ENCODE results near the gene PLCZ1. TPM values are rescaled to one million over a fixed set of nuclear protein-coding genes. Genes with fewer than 3 reads are reported as not detected.

PLCZ1 gene
- total RNA-seq, 3 donors from 2014 or later, result not detected

- TF ChIP-seq POLR2AphosphoS5 (IDR thresholded peaks at IDR 0.05) (no peak), POLR2A (IDR thresholded peaks at IDR 0.05) (no peak), CTCF (IDR thresholded peaks at IDR 0.05) (no peak)
- intact Hi-C loops (cut with DNase I; ENCODE audit: low total_unique reads), result no loop called here
- H3K27ac ChIP-seq, result no peak overlapping the region
Observed at GRCh38 chr12:18753481-18754123, 15.8 kb upstream of the PLCZ1 start.

GRCh38 chr12:18752947-18753346 is 15.1 kb upstream of the PLCZ1 start:
- Histone ChIP-seq H3K4me3 (no peak overlapping the region), H3K36me3 (no peaks in the 10 kb centered on the region), H3K9me3 (no peaks in the 10 kb centered on the region), H3K4me1 (no peaks in the 10 kb centered on the region), H3K27ac (no peak overlapping the region), H3K27me3 (no peaks in the 10 kb centered on the region)
- no peak for DNase-seq (ENCODE audit: low spot score in 2 of 2)
- intact Hi-C loops (cut with DNase I; ENCODE audit: low total_unique reads), result no loop called here
- no peak for TF ChIP-seq POLR2AphosphoS5 (IDR thresholded peaks at IDR 0.05)
- TF ChIP-seq POLR2A (IDR thresholded peaks at IDR 0.05), result no peak
- no peak for TF ChIP-seq CTCF (IDR thresholded peaks at IDR 0.05)

More at GRCh38 chr12:18753481-18754123, 15.8 kb upstream of the PLCZ1 start:
- no peak for DNase-seq (ENCODE audit: low spot score in 2 of 2)
- Histone ChIP-seq H3K9me3 (no peaks in the 10 kb centered on the region), H3K36me3 (no peaks in the 10 kb centered on the region), H3K27me3 (no peaks in the 10 kb centered on the region), H3K4me3 (no peak overlapping the region), H3K4me1 (no peaks in the 10 kb centered on the region)

GRCh38 chr12:18752280-18752920 is 14.6 kb upstream of the PLCZ1 start:
- no peaks in the 10 kb centered on the region for H3K9me3 ChIP-seq
- intact Hi-C loops (cut with DNase I; ENCODE audit: low total_unique reads), result no loop called here
- no peaks in the 10 kb centered on the region for H3K36me3 ChIP-seq
- H3K4me3 ChIP-seq, result no peak overlapping the region
- no peaks in the 10 kb centered on the region for H3K27me3 ChIP-seq
- no peak for DNase-seq (ENCODE audit: low spot score in 2 of 2)
- H3K27ac ChIP-seq, result no peak overlapping the region
- TF ChIP-seq POLR2AphosphoS5 (IDR thresholded peaks at IDR 0.05), result no peak
- TF ChIP-seq POLR2A (IDR thresholded peaks at IDR 0.05), result no peak
- TF ChIP-seq CTCF (IDR thresholded peaks at IDR 0.05), result no peak
- H3K4me1 ChIP-seq, result no peaks in the 10 kb centered on the region

- no peaks in the 10 kb centered on the region for H3K9me3 ChIP-seq
- no peaks in the 10 kb centered on the region for H3K4me1 ChIP-seq
- H3K27ac ChIP-seq, result no peak overlapping the region
- no peak for TF ChIP-seq POLR2AphosphoS5 (IDR thresholded peaks at IDR 0.05)
- TF ChIP-seq POLR2A (IDR thresholded peaks at IDR 0.05), result no peak
- TF ChIP-seq CTCF (IDR thresholded peaks at IDR 0.05), result no peak
- DNase-seq (ENCODE audit: low spot score in 2 of 2), result no peak
- no peaks in the 10 kb centered on the region for H3K27me3 ChIP-seq
- no peaks in the 10 kb centered on the region for H3K36me3 ChIP-seq
- H3K4me3 ChIP-seq, result no peak overlapping the region
- intact Hi-C loops (cut with DNase I; ENCODE audit: low total_unique reads), result no loop called here
Observed at GRCh38 chr12:18751866-18752265, 14.1 kb upstream of the PLCZ1 start.

- no peaks in the 10 kb centered on the region for H3K36me3 ChIP-seq
- H3K27ac ChIP-seq, result no peak overlapping the region
- H3K4me1 ChIP-seq, result no peaks in the 10 kb centered on the region
- H3K9me3 ChIP-seq, result no peaks in the 10 kb centered on the region
- no peak overlapping the region for H3K4me3 ChIP-seq
- no peaks in the 10 kb centered on the region for H3K27me3 ChIP-seq
- intact Hi-C loops (cut with DNase I; ENCODE audit: low total_unique reads), result no loop called here
- TF ChIP-seq CTCF (IDR thresholded peaks at IDR 0.05), result no peak
- no peak for TF ChIP-seq POLR2A (IDR thresholded peaks at IDR 0.05)
- TF ChIP-seq POLR2AphosphoS5 (IDR thresholded peaks at IDR 0.05), result no peak
- no peak for DNase-seq (ENCODE audit: low spot score in 2 of 2)
Observed at GRCh38 chr12:18750085-18750484, 12.3 kb upstream of the PLCZ1 start.

All from breast epithelium (tissue), 4 donors.